Mucosa of rectum (tissue), 2 donors: Measurements from ENCODE around the gene STARD5.

Source experiments
- H3K27ac ChIP-seq, 2 donors: one replicate each; pipeline ENCODE4 v1.7.0; 2013; ENCODE audit warnings: inconsistent platforms in 2 of 2, low read depth in 2 of 2, low read length in 2 of 2
- H3K27me3 ChIP-seq, 2 donors: one replicate each; pipeline ENCODE4 v1.7.0; 2013; ENCODE audit warnings: low read length in 2 of 2; ENCODE audit not compliant: control insufficient read depth in 2 of 2, insufficient read depth in 2 of 2
- H3K36me3 ChIP-seq, 2 donors: one replicate each; pipeline ENCODE4 v1.7.0; 2013; ENCODE audit warnings: low read length in 2 of 2; ENCODE audit not compliant: control insufficient read depth in 2 of 2, insufficient read depth in 2 of 2
- H3K4me1 ChIP-seq, 2 donors: one replicate each; pipeline ENCODE4 v1.7.0; 2013; ENCODE audit warnings: low read length in 2 of 2, mild to moderate bottlenecking in 1 of 2; ENCODE audit not compliant: control insufficient read depth in 2 of 2, insufficient read depth in 2 of 2
- H3K4me3 ChIP-seq, 2 donors: one replicate each; pipeline ENCODE4 v1.7.0; 2013; ENCODE audit warnings: low read length in 2 of 2
- H3K9ac ChIP-seq, 2 donors: one replicate each; pipeline ENCODE4 v1.7.0; 2013; ENCODE audit warnings: low read length in 2 of 2, low read depth in 1 of 2, mild to moderate bottlenecking in 1 of 2
- H3K9me3 ChIP-seq, 2 donors: one replicate each; pipeline ENCODE4 v1.7.0; 2013; ENCODE audit warnings: low read length in 2 of 2; ENCODE audit not compliant: control insufficient read depth in 2 of 2
- donor health status: healthy.
- donor health status: Normal muscosa, but diverticular disease.

STARD5 gene

GRCh38 chr15:81259760-81260298 is 64.1 kb downstream of the STARD5 start:
- no peak overlapping the region for H3K9ac ChIP-seq
- no peak overlapping the region for H3K4me3 ChIP-seq
- peaks cover 3 to 5% of the 10 kb centered on the region in 2 donors for H3K27me3 ChIP-seq
- H3K36me3 ChIP-seq = no peaks in the 10 kb centered on the region
- H3K9me3 ChIP-seq = no peaks in the 10 kb centered on the region
- H3K27ac ChIP-seq = no peak overlapping the region
- no peaks in the 10 kb centered on the region for H3K4me1 ChIP-seq
